GM10266 (cell line): Measurements from ENCODE around the gene ATXN7.

Source experiments
- DNase-seq: peaks from one replicate; pipeline ENCODE4 v3.0.0; 2012; ENCODE audit errors: extremely low spot score
- TF ChIP-seq, protein P1 (sequence below): IDR thresholded peaks from 2 replicates; pipeline ENCODE4 v1.5.1; 2012; ENCODE audit warnings: mild to moderate bottlenecking, low read depth; ENCODE audit not compliant: control insufficient read depth, insufficient read depth; ENCODE audit errors: missing control alignments

Gene ATXN7

DNA sequence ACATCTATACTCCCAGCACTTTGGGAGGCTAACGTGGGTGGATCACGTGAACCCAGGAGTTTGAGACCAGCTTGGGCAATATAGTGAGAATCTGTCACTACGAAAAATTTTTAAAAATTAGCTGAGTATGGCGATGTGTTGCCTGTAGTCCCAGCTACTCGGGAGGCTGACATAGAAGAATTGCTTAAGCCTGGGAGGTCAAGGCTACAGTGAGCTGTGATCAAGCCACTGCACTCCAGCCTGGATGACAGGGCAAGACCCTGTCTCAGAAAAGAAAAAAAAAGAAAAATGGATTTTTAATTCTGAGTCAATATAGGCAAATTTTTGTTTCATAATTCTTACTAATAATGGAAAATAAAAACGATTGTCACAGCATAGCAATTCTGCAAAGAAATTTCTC is 31.3 kb upstream of the ATXN7 start:
- DNase-seq: no peak
- TF ChIP-seq, protein P1, sequence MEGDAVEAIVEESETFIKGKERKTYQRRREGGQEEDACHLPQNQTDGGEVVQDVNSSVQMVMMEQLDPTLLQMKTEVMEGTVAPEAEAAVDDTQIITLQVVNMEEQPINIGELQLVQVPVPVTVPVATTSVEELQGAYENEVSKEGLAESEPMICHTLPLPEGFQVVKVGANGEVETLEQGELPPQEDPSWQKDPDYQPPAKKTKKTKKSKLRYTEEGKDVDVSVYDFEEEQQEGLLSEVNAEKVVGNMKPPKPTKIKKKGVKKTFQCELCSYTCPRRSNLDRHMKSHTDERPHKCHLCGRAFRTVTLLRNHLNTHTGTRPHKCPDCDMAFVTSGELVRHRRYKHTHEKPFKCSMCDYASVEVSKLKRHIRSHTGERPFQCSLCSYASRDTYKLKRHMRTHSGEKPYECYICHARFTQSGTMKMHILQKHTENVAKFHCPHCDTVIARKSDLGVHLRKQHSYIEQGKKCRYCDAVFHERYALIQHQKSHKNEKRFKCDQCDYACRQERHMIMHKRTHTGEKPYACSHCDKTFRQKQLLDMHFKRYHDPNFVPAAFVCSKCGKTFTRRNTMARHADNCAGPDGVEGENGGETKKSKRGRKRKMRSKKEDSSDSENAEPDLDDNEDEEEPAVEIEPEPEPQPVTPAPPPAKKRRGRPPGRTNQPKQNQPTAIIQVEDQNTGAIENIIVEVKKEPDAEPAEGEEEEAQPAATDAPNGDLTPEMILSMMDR: no peak

- DNase-seq: no peak
- TF ChIP-seq, protein P1: no peak
Measured at GRCh38 chr3:63841704-63842103, 22.0 kb upstream of the ATXN7 start.

GRCh38 chr3:63842127-63842526 is 21.5 kb upstream of the ATXN7 start:
- TF ChIP-seq, protein P1: no peak

GRCh38 chr3:63845215-63845614 is 18.5 kb upstream of the ATXN7 start:
- no peak for DNase-seq
- TF ChIP-seq, protein P1: no peak

More at GRCh38 chr3:63842127-63842526, 21.5 kb upstream of the ATXN7 start:
- DNase-seq: no peak

DNA sequence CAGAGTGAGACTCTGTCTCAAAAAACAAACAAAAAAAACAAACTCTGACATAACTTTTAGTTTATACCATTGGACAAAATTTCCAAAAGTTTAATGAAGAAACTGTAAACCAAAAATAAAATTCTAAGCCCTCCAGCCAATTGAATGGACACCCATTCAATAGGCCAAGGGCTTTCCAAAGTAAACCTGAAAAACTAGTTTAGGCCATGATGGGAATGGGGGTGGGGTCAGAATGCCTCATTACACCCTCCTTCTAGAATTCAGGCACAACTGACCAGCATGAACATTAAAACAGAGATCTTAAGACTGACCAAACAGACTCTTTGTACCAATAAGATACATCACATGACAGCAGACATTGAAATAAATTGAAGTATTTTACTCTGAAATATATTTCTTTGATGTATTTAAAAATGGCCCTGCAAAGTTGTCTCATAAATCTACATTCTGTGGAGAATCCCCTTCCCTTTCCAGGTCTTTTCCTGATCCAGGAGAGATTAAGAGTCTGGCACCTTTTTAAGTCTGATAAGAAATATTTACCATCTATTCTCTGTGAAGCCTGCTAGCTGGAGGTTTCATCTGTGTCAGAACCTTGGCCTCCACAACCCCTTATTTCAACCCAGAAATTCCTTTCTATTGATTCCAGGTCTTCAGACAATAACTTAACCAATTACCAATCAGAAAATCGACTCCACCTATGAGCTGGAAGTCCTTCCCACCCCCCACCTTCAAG is 15.8 kb upstream of the ATXN7 start:
- DNase-seq: no peak
- TF ChIP-seq, protein P1: no peak

DNA sequence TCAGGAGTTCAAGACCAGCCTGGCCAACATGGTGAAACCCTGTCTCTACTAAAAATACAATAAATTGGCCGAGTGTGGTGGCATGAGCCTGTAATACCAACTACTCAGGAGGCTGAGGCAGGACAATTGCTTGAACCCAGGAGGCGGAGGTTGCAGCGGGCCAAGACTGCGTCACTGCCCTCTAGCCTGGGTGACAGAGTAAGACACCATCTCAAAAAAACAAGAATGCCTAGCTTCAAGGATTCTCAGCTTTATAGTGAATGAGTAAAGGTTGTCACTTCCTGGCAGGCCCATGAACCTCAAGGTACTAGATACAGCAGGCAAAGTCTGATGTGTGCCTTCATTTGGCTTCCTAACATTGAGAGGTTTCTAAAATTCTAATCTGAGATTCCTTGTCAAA is 14.5 kb upstream of the ATXN7 start:
- TF ChIP-seq, protein P1: no peak
- DNase-seq: no peak

- TF ChIP-seq, protein P1: no peak
Measured at GRCh38 chr3:63851287-63851686, 12.4 kb upstream of the ATXN7 start.

More at GRCh38 chr3:63851287-63851686, 12.4 kb upstream of the ATXN7 start:
- DNase-seq: no peak
